Measurements from ENCODE around the gene ZDHHC14. TPM values are rescaled to one million over a fixed set of nuclear protein-coding genes. Genes with fewer than 3 reads are reported as not detected.

Gene ZDHHC14
- total RNA-seq, 2 donors from 2014 or later, result 10.2 to 10.6 TPM

DNA sequence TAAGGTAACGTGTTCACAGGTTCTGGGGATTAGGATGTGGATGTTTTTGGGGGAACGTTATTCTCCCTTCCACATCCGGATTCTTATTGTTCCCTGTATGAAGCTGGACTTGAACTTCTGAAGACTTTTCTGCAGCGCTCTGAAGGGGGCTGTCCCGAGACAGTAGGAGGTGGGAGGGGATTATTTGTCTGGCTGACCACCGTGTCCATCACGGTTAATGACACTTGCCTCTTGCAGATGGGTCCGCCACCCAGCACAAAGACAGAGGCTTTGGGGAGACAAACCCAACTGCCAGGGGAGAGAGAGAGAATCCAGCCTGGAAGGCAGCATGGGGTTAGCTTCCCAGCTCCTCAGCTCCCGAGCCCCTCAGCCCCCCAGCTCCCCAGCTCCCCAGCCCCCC, 16.7 kb downstream of the ZDHHC14 start:
- DNase-seq (no peak), ATAC-seq (no peak)
- TF ChIP-seq CTCF (IDR thresholded peaks at IDR 0.05) (no peak), POLR2A (IDR thresholded peaks at IDR 0.05) (no peak)
- H3K27ac ChIP-seq, result no peak overlapping the region
- intact Hi-C loops (cut with DNase I), result no loop called here
- no peaks in the 10 kb centered on the region for H3K36me3 ChIP-seq (replicated peaks in 1 of 2; ENCODE audit: insufficient read depth in 1 of 2, low read depth in 2 of 2)
- H3K4me1 ChIP-seq, result no peaks in the 10 kb centered on the region
- WGBS, 2 donors, result 86 to 96% methylated on average over 8 to 9 of the region's 9 CpGs
- H3K4me3 ChIP-seq, result no peak overlapping the region
- H3K9me3 ChIP-seq, result no peaks in the 10 kb centered on the region
- no peaks in the 10 kb centered on the region for H3K27me3 ChIP-seq

DNA sequence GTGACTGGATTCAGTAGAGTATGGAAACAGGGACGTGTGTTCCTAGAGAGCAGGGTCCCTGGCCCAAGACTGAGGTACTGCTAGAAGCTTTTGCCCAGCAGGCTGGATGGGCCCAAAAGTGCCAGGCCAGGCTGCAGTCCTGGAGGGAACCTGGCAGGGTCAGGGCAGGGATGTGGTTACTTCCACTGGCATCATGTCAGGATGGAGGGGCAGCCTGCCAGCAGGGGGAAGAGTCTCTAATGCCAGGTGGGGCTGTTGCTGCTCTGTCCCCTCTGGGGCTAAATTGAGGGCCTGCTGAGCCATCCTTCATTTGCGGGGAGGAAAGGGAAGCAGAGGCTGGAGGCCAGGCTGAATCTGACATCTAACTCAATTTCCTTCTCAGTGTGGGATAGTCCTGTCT, 17.2 kb downstream of the ZDHHC14 start:
- no peak overlapping the region for H3K27ac ChIP-seq
- H3K4me1 ChIP-seq, result no peaks in the 10 kb centered on the region
- intact Hi-C loops (cut with DNase I), result no loop called here
- no peaks in the 10 kb centered on the region for H3K36me3 ChIP-seq (replicated peaks in 1 of 2; ENCODE audit: insufficient read depth in 1 of 2, low read depth in 2 of 2)
- DNase-seq (no peak), ATAC-seq (no peak)
- H3K9me3 ChIP-seq, result no peaks in the 10 kb centered on the region
- TF ChIP-seq CTCF (IDR thresholded peaks at IDR 0.05) (no peak), POLR2A (IDR thresholded peaks at IDR 0.05) (no peak)
- no peak overlapping the region for H3K4me3 ChIP-seq
- 46 to 80% methylated on average over 1 to 2 of the region's 2 CpGs for WGBS, 2 donors
- H3K27me3 ChIP-seq, result no peaks in the 10 kb centered on the region

GRCh38 chr6:157400676-157401075, 19.7 kb downstream of the ZDHHC14 start:
- TF ChIP-seq POLR2A (IDR thresholded peaks at IDR 0.05), result no peak
- TF ChIP-seq CTCF (IDR thresholded peaks at IDR 0.05), result no peak
- Histone ChIP-seq H3K4me3 (no peak overlapping the region), H3K36me3 (replicated peaks in 1 of 2; ENCODE audit: insufficient read depth in 1 of 2, low read depth in 2 of 2) (no peaks in the 10 kb centered on the region), H3K27me3 (no peaks in the 10 kb centered on the region), H3K9me3 (no peaks in the 10 kb centered on the region), H3K27ac (no peak overlapping the region), H3K4me1 (no peaks in the 10 kb centered on the region)
- intact Hi-C loops (cut with DNase I), result no loop called here
- 76 to 78% methylated on average over 7 of the region's 7 CpGs for WGBS, 2 donors
- DNase-seq (no peak), ATAC-seq (no peak)

GRCh38 chr6:157401734-157402338, 20.8 kb downstream of the ZDHHC14 start:
- no peak for ATAC-seq
- TF ChIP-seq POLR2A (IDR thresholded peaks at IDR 0.05) (no peak), CTCF (IDR thresholded peaks at IDR 0.05) (no peak)
- no peaks in the 10 kb centered on the region for H3K36me3 ChIP-seq (replicated peaks in 1 of 2; ENCODE audit: insufficient read depth in 1 of 2, low read depth in 2 of 2)
- no peaks in the 10 kb centered on the region for H3K4me1 ChIP-seq
- no peak overlapping the region for H3K4me3 ChIP-seq
- intact Hi-C loops (cut with DNase I), result no loop called here
- no peak for DNase-seq
- no peaks in the 10 kb centered on the region for H3K27me3 ChIP-seq
- WGBS, 2 donors, result 95 to 100% methylated on average over 3 to 6 of the region's 6 CpGs
- no peak overlapping the region for H3K27ac ChIP-seq
- no peaks in the 10 kb centered on the region for H3K9me3 ChIP-seq

DNA sequence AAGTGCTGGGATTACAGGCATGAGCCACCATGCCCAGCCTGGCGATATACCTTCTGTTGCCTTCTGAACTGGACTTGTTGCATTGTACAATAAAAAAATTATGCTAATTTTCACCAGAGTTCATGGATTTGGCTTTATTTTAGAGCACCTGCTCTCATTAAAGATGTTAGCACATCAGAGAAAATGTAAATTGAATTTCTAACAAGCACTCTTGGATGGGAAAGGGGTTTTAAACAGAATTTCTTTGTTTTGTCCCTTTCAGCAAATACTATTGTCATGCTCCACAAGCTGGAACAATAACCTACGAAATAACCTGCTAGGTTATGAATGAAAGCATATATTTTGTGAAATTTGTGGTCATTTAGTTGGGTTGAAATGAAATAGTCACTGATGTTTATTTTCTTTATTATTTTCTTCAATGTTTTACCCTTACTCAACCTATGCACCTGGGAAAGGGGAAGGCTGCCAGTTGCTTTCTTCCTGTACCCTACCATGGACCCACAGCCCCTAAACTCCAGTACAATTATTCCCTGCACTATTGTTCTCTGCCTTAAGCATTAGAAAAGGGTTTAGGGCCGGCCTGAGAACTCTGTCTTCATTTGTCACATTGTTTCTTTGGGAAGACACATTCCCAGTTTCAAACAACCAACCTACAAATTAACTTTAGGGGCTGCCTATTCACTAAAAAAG, 22.2 kb downstream of the ZDHHC14 start:
- TF ChIP-seq CTCF (IDR thresholded peaks at IDR 0.05) (no peak), POLR2A (IDR thresholded peaks at IDR 0.05) (no peak)
- Histone ChIP-seq H3K36me3 (replicated peaks in 1 of 2; ENCODE audit: insufficient read depth in 1 of 2, low read depth in 2 of 2) (no peaks in the 10 kb centered on the region), H3K4me3 (no peak overlapping the region), H3K4me1 (no peaks in the 10 kb centered on the region), H3K9me3 (no peaks in the 10 kb centered on the region), H3K27me3 (no peaks in the 10 kb centered on the region), H3K27ac (no peak overlapping the region)
- 82 to 88% methylated on average over 3 of the region's 3 CpGs for WGBS, 2 donors
- ATAC-seq, result no peak
- intact Hi-C loops (cut with DNase I), result no loop called here
- DNase-seq, result no peak

Measured in body of pancreas (tissue), 4 donors.